H1 (cell line): ENCODE results near the gene MRTFA. TPM values are rescaled to one million over a fixed set of nuclear protein-coding genes. Genes with fewer than 3 reads are reported as not detected.

ENCODE experiments used
- CTCF ChIA-PET: fragments of 300-600 bp; sonication (Branson Sonifier 250); formaldehyde crosslinking; loops from one replicate; lab custom pipeline; 2021; ENCODE audit not compliant: partially characterized antibody; lab: Charles Lee
- POLR2A ChIA-PET: fragments of 300-600 bp; sonication (Branson Sonifier 250); formaldehyde crosslinking; loops from one replicate; lab custom pipeline; 2021; ENCODE audit warnings: inconsistent platforms; ENCODE audit not compliant: partially characterized antibody; lab: Charles Lee
- DNase-seq, 2 experiments: peaks; one replicate each; pipeline versions ENCODE4 v3.0.0 to v3.0.0-alpha.2; 2010 to 2022; ENCODE audit warnings: low spot score in 2 of 2, low read depth in 1 of 2, mixed read lengths in 1 of 2
- FAIRE-seq: peaks from 2 replicates; lab custom pipeline; 2011; peaks lifted over from hg19 to GRCh38; lab: Jason Lieb, UNC
- H2AFZ ChIP-seq: 2 replicates; pipeline ENCODE4 v1.8.1; 2012; ENCODE audit warnings: low read length, inconsistent platforms
- H2AK5ac ChIP-seq: 2 replicates; pipeline ENCODE4 v1.6.1; 2013; ENCODE audit warnings: low read depth, low read length
- H2BK120ac ChIP-seq: replicated peaks from 2 replicates; pipeline ENCODE3; 2013; ENCODE audit warnings: low read depth, low read length, inconsistent platforms
- H2BK12ac ChIP-seq: 2 replicates; pipeline ENCODE4 v1.6.1; 2013; ENCODE audit warnings: low read depth, low read length
- H2BK15ac ChIP-seq: 2 replicates; pipeline ENCODE4 v1.6.1; 2013; ENCODE audit warnings: low read length
- H2BK20ac ChIP-seq: 2 replicates; pipeline ENCODE4 v1.6.1; 2013; ENCODE audit warnings: low read length
- H2BK5ac ChIP-seq: 2 replicates; pipeline ENCODE4 v1.6.1; 2013; ENCODE audit warnings: low read depth, low read length
- H3K14ac ChIP-seq: 2 replicates; pipeline ENCODE4 v1.6.1; 2013; ENCODE audit warnings: inconsistent platforms; ENCODE audit not compliant: insufficient read length
- H3K18ac ChIP-seq: 2 replicates; pipeline ENCODE4 v1.6.1; 2013; ENCODE audit warnings: low read length; ENCODE audit errors: extremely low read depth
- H3K23ac ChIP-seq: 2 replicates; pipeline ENCODE4 v1.6.1; 2013; ENCODE audit warnings: inconsistent platforms; ENCODE audit not compliant: insufficient read length
- H3K23me2 ChIP-seq: 2 replicates; pipeline ENCODE4 v1.6.1; 2013; ENCODE audit warnings: low read depth, low read length
- H3K27ac ChIP-seq: 2 replicates; pipeline ENCODE4 v1.6.1; 2011; ENCODE audit warnings: low read depth, low read length, inconsistent platforms
- H3K27me3 ChIP-seq, 4 experiments: replicated peaks in 1 of 4; 1 replicate in 1 of 4; 2 replicates in 3 of 4; pipeline versions ENCODE4 v1.6.1 to v1.8.1; 2011 to 2013; ENCODE audit warnings: low read length in 3 of 4, mild to moderate bottlenecking in 3 of 4, inconsistent platforms in 2 of 4, mixed read lengths in 2 of 4, moderate library complexity in 1 of 4; ENCODE audit not compliant: control insufficient read depth in 3 of 4, insufficient read depth in 3 of 4; ENCODE audit errors: extremely low read depth in 1 of 4
- H3K36me3 ChIP-seq, 4 experiments: 2 replicates each; pipeline versions ENCODE4 v1.6.1 to v1.8.1; 2011 to 2013; ENCODE audit warnings: mild to moderate bottlenecking in 4 of 4, low read length in 3 of 4, moderate library complexity in 2 of 4, control low read depth in 1 of 4, inconsistent platforms in 1 of 4; ENCODE audit not compliant: insufficient read depth in 4 of 4, control insufficient read depth in 2 of 4
- H3K4ac ChIP-seq: replicated peaks from 2 replicates; pipeline ENCODE3; 2013; ENCODE audit warnings: low read length, low read depth, mixed read lengths, inconsistent platforms; ENCODE audit not compliant: insufficient read length
- H3K4me1 ChIP-seq, 4 experiments: replicated peaks in 1 of 4; 1 replicate in 1 of 4; 2 replicates in 3 of 4; pipeline versions ENCODE4 v1.6.1 to v1.8.1; 2011 to 2013; ENCODE audit warnings: low read length in 3 of 4, inconsistent platforms in 2 of 4, mixed read lengths in 1 of 4; ENCODE audit not compliant: insufficient read depth in 4 of 4, control insufficient read depth in 3 of 4
- H3K4me2 ChIP-seq, 2 experiments: 2 replicates each; pipeline versions ENCODE4 v1.6.1 to v1.8.1; 2011 to 2013; ENCODE audit warnings: low read depth in 2 of 2, low read length in 2 of 2, control low read depth in 1 of 2, inconsistent platforms in 1 of 2, mild to moderate bottlenecking in 1 of 2; ENCODE audit not compliant: insufficient read depth in 1 of 2
- H3K4me3 ChIP-seq, 4 experiments: fragments of 200-600, 300-600 bp in 1 of 4; sonication (generic), shearing (Covaris generic), sonication (Bioruptor Twin) in 1 of 4; 2 replicates each; pipeline versions ENCODE4 v1.5.1 to v1.8.1; 2011 to 2016; ENCODE audit warnings: low read length in 4 of 4, low read depth in 3 of 4, control low read depth in 2 of 4, inconsistent platforms in 2 of 4, mild to moderate bottlenecking in 2 of 4, mixed read lengths in 1 of 4, moderate library complexity in 1 of 4; ENCODE audit not compliant: insufficient read depth in 2 of 4; ENCODE audit errors: extremely low read depth in 1 of 4
- H3K56ac ChIP-seq: replicated peaks from 2 replicates; pipeline ENCODE3; 2013; ENCODE audit warnings: low read depth, mild to moderate bottlenecking, mixed read lengths, low read length, inconsistent platforms; ENCODE audit not compliant: insufficient read length
- H3K79me1 ChIP-seq: 2 replicates; pipeline ENCODE4 v1.6.1; 2013; ENCODE audit warnings: low read depth, low read length, control low read depth
- H3K79me2 ChIP-seq, 2 experiments: 2 replicates each; pipeline versions ENCODE4 v1.6.1 to v1.8.1; 2012 to 2013; ENCODE audit warnings: low read length in 2 of 2, mild to moderate bottlenecking in 2 of 2, inconsistent platforms in 1 of 2; ENCODE audit not compliant: insufficient read depth in 2 of 2, control insufficient read depth in 1 of 2
- H3K9ac ChIP-seq, 4 experiments: replicated peaks in 1 of 4; 1 replicate in 1 of 4; 2 replicates in 3 of 4; pipeline versions ENCODE4 v1.6.1 to v1.8.1; 2011 to 2013; ENCODE audit warnings: low read depth in 3 of 4, low read length in 3 of 4, control low read depth in 2 of 4, mild to moderate bottlenecking in 2 of 4, moderate library complexity in 2 of 4, inconsistent platforms in 1 of 4; ENCODE audit errors: extremely low read depth in 1 of 4
- H3K9me3 ChIP-seq, 2 experiments: 2 replicates each; pipeline versions ENCODE4 v1.6.1 to v1.8.1; 2012 to 2013; ENCODE audit warnings: mild to moderate bottlenecking in 2 of 2, moderate library complexity in 2 of 2, control low read depth in 1 of 2, inconsistent platforms in 1 of 2, low read depth in 1 of 2, low read length in 1 of 2, mixed read lengths in 1 of 2; ENCODE audit not compliant: insufficient read depth in 2 of 2
- H4K20me1 ChIP-seq, 2 experiments: replicated peaks in 1 of 2; 2 replicates each; pipeline versions ENCODE3 to v1.8.1; 2011 to 2013; ENCODE audit warnings: inconsistent platforms in 2 of 2, low read length in 2 of 2, mild to moderate bottlenecking in 1 of 2; ENCODE audit not compliant: insufficient read depth in 2 of 2, control insufficient read depth in 1 of 2
- H4K5ac ChIP-seq: 2 replicates; pipeline ENCODE4 v1.6.1; 2013; ENCODE audit warnings: low read length, low read depth, mixed read lengths, inconsistent platforms; ENCODE audit not compliant: insufficient read length
- H4K8ac ChIP-seq: 2 replicates; pipeline ENCODE4 v1.8.0; 2013; ENCODE audit warnings: mild to moderate bottlenecking, moderate library complexity, low read length, inconsistent platforms; ENCODE audit not compliant: insufficient read depth; ENCODE audit errors: extremely low read depth
- H4K91ac ChIP-seq: replicated peaks from 2 replicates; pipeline ENCODE3; 2013; ENCODE audit warnings: low read length, mixed read lengths, inconsistent platforms; ENCODE audit not compliant: insufficient read length
- CTCF ChIP-seq, 3 experiments: IDR thresholded peaks; 1 replicate in 2 of 3; 2 replicates in 1 of 3; pipeline versions ENCODE4 v1.5.1 to v1.6.1; 2011; ENCODE audit warnings: low read length in 3 of 3, mild to moderate bottlenecking in 3 of 3, inconsistent platforms in 2 of 3, low read depth in 1 of 3, moderate library complexity in 1 of 3; ENCODE audit not compliant: insufficient read depth in 1 of 3; ENCODE audit errors: control extremely low read depth in 1 of 3
- RAD21 ChIP-seq, 2 experiments: IDR thresholded peaks in 1 of 2; conservative IDR thresholded peaks in 1 of 2; 2 replicates each; pipeline ENCODE4 v1.6.1; 2011; ENCODE audit warnings: low read depth in 2 of 2, low read length in 2 of 2, improper control_type of control experiment in 1 of 2, inconsistent platforms in 1 of 2, mild to moderate bottlenecking in 1 of 2, moderate library complexity in 1 of 2
- WGBS, 2 experiments: shearing (Covaris generic) in 1 of 2; methylation state at CpG; one replicate each; pipeline versions ENCODE4 v1.1.6 to v1.1.7; 2013 to 2015; ENCODE audit warnings: low lambda C conversion rate in 2 of 2, mixed read lengths in 2 of 2, inconsistent platforms in 1 of 2, low coverage in 1 of 2, missing lambda C conversion rate in 1 of 2; ENCODE audit not compliant: insufficient replicate concordance in 2 of 2, insufficient coverage in 1 of 2, insufficient read length in 1 of 2; ENCODE audit errors: extremely low coverage in 1 of 2, missing lambda C conversion rate in 1 of 2; 5-methylcytosine and 5-hydroxymethylcytosine counted together
- polyA plus RNA-seq, 7 experiments: library from polyadenylated mRNA; depleted of rRNA in 3 of 7; stranded (reverse) in 5 of 7; unstranded in 2 of 7; fragments of >200 nt in 5 of 7; fragments of 200-250 nt in 2 of 7; gene quantifications; 1 replicate in 5 of 7; 2 replicates in 1 of 7; 4 replicates in 1 of 7; pipeline versions ENCODE4 v1.2.1 to v1.2.3, GENCODE V29; 2011 to 2013; ENCODE audit warnings: missing spikeins in 2 of 7, mixed read lengths in 2 of 7
- total RNA-seq: library from RNA; stranded (reverse); fragmentation: NEBNext Ultra II Directional; extraction: Animal tissue kit (Norgen Biotek cat#: 25700); gene quantifications from 2 replicates; pipeline ENCODE4 v1.2.1, GENCODE V29; 2021

The MRTFA gene
- total and polyA plus RNA-seq, 2 of the 8 experiments (the other 6 are each of a cell fraction or from before 2014, with no cell fraction given), result 5.4 to 37.9 TPM

- POLR2A ChIA-PET, result interaction anchor here (0.6 kb wide), 1 partner anchor 9 kb away, joined by 3 read pairs; no protein-coding TSS in a partner anchor
Measured at GRCh38 chr22:40542821-40543540, 93.5 kb downstream of the MRTFA start.

More at GRCh38 chr22:40542821-40543540, 93.5 kb downstream of the MRTFA start:
- Histone ChIP-seq H3K4me1 (peaks cover 0 to 2% (median 0%) of the 10 kb centered on the region in 4 experiments; a peak in 2 of 7 replicates), H3K18ac (no peak overlapping the region), H2AK5ac (no peak overlapping the region), H3K56ac (no peak overlapping the region), H4K91ac (no peak overlapping the region), H3K23me2 (no peaks in the 10 kb centered on the region; the same call in 1 of the 2 replicates), H3K27me3 (no peaks in the 10 kb centered on the region), H2BK120ac (no peak overlapping the region), H2BK5ac (no peak overlapping the region), H2BK20ac (no peak overlapping the region), H4K5ac (no peak overlapping the region), H3K79me2 (peaks cover 0 to 12% of the 10 kb centered on the region in 2 experiments; a peak in 1 of 4 replicates), H3K4me2 (no peak overlapping the region), H3K4me3 (no peak overlapping the region), H3K4ac (no peak overlapping the region), H3K27ac (no peak overlapping the region), H3K9me3 (no peaks in the 10 kb centered on the region), H3K23ac (no peak overlapping the region), H4K20me1 (no peaks in the 10 kb centered on the region), H2AFZ (no peak overlapping the region), H4K8ac (no peak overlapping the region), H3K9ac (no peak overlapping the region), H2BK12ac (no peak overlapping the region), H3K14ac (no peak overlapping the region), H2BK15ac (no peak overlapping the region), H3K36me3 (no peaks in the 10 kb centered on the region), H3K79me1 (peaks cover 2% of the 10 kb centered on the region; the same call in 1 of the 2 replicates)
- FAIRE-seq (no peak), DNase-seq (no peak)
- WGBS, 2 experiments, result 87% methylated on average over 2 of the region's 2 CpGs; no CpG with 5 or more reads in 1 of the 2 experiments
- CTCF ChIA-PET, result interaction anchor here (1.8 kb wide), 1 partner anchor 11 kb away, joined by 4 read pairs; no protein-coding TSS in a partner anchor
- no peak for TF ChIP-seq RAD21 (IDR thresholded peaks at IDR 0.05 in 1 of 2, conservative IDR thresholded peaks at IDR 0.05 in 1 of 2; ENCODE audit: low read depth in 2 of 2, low read length in 2 of 2)
- no peak for TF ChIP-seq CTCF (IDR thresholded peaks at IDR 0.05; ENCODE audit: control extremely low read depth in 1 of 3, insufficient read depth in 1 of 3, low read depth in 1 of 3, low read length in 3 of 3)
